GM18520 (cell line): ENCODE measurements around the gene PGA4.
"Not testable (repeated sequence)": the region's sequence is repeated elsewhere in the genome, so short reads cannot be mapped to it uniquely, and the experiment has no call there.

Experiments
- ATAC-seq: cut with Tn5 transposase; IDR thresholded peaks from one replicate; pipeline ENCODE4 v1.9.1; 2021; ENCODE audit not compliant: unreplicated experiment

Gene PGA4

DNA sequence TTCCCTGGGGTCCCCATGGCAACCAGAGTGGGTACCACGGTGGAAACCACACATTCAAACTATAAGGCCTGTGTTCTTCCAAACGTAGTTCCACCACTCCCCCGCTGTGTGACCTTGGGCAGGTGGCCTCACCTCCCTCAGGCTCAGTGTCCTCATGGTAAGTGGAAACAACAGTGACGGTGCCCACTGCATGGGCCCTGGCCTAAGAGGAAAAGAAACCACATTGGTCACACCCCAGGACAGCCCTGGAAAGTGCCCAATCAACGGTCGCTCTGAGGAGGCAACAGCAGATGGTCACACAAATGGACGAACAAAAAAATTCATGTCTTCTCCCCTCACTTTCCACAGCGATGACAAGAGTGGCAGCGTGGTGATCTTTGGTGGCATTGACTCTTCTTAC is 25.9 kb downstream of the PGA4 start:
- not testable (repeated sequence) for ATAC-seq

DNA sequence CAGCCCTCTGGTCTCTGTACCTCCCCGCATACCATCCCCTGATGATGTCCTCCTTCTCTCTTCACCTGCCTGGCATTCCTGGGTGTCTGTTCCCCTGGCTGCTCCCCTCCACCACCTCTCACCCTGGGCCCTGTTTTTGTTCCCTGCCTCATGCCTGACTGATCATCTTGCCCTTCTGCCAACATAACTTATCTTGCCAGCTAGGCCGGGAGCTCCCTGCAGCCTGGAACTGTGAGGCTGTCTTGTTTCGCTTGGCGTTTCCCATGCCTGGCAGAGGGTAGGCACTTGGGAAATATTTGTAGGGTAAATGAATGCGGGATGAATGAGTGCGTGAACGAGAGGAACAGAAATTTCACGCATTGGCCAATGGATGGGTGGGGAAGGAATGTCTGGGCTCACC is 27.1 kb downstream of the PGA4 start:
- ATAC-seq, result not testable (repeated sequence)

DNA sequence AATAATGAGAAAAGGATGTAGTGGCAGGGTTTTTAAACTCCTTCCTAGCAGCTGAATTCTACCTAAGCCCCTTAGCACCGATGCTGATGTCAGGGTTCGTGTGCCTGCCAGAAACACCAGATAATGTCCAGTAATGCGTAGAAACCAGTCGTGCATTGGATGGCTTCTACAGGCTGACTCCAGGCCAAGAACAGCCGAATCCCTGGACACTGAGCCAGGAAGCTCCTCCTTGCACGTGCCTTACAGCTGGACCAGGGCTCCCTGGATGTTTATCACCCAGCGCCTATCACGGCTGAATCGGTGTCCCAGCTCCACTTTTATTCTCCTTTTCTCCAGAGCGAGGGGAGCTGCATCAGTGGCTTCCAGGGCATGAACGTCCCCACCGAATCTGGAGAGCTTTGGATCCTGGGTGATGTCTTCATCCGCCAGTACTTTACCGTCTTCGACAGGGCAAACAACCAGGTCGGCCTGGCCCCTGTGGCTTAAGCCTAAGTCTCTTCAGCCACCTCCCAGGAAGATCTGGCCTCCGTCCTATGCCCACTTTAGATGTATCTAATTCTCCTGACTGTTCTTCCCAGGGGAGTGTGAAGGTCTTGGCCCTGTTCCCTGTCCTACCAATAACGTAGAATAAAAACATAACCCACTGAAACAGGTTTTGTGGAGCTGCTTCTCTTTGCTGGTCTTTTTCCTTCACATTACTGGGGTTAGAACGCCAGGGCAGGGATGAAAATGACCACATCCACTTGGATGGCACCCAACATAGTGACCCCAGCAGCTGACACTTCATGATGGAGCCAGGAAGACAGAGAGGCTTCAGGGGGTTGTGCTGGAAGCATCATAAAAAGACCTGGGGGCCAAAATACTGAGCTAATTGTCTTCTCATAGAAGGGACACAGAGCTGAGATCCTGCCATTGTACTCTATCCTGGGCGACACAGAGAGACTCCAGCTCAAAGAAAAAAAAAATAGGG is 28.9 kb downstream of the PGA4 start:
- ATAC-seq, result not testable (repeated sequence)

DNA sequence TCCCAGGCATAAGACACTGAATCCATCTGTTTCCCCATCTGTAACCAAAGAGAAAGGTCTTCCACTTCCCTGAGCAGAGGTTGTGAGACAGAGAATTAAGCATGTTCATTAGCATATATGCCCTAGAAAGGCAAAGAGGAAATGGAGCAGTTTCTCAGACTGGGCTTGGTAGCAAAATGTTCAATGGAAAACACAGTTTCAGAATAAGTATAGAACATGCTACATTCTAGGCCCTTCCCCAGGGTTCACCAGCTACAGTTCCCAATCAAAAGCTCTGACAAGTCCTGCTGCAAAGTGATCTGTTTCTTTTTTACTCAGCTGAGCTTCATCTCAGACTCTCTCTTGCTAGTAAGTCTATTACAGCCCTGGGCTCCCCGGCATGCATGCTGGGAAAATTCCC is 30.2 kb downstream of the PGA4 start:
- ATAC-seq, result not testable (repeated sequence)

DNA sequence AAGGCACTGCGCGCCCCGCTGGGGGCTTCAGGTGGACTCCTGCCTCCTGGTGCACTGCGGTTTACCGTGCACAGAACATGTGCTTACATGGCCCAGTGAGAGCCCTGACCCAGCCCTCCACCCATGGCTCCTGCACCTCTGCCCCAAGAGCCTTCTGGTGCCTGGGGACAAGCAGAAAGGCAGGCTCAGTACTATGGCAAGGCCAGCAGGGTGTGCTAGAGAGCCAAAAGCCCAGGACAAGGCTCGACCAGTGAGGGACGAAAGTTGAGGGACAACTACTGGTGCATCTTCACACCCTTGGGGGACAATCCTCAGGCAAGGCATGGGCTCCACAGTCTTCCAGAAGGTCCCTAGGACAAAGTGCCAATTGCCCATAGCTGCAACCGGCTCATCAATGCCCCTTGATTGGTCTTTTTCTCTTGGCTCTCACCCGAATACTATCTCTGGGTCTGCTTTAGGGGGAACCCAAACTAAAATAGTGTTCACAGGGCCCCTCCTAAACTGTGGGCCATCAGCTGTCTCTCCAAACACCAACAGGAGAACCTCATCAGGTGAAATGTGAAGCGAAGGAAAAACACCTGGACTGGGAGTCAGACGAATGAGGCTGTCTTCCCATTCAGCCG is 32.4 kb downstream of the PGA4 start:
- no peak for ATAC-seq

DNA sequence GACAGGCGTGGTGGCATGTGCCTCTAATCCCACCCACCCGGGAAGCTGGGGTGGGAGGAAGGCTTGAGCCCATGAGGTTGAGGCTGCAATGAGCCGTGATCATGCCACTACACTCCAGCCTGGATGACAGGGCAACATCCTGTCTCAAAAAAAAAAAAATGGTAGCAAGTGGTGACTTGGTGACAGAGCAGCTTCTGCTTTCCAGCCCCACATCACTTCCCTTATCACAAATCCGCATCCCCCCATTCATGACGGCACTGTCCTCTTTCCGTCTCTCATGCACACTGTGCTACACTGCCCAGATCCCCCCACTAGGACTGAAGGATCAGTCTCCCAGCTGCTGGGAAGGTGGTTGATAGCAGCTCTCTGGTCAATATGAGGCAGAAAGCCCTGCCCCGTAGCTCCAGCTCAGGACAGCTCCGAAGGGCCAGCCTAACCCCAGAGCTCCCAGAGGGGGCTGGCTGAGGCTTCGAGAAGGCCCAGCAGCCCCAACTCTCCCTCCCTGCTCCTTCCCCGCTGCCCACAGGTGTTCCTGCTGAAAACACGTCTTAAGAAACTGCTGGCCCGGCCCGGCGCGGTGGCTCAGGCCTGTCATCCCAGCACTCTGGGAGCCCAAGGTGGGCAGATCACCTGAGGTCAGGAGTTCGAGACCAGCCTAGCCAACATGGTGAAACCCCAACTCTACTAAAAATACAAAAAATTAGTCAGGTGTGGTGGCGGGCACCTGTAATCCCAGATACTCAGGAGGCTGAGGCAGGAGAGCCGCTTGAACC is 34.7 kb downstream of the PGA4 start:
- no peak for ATAC-seq

DNA sequence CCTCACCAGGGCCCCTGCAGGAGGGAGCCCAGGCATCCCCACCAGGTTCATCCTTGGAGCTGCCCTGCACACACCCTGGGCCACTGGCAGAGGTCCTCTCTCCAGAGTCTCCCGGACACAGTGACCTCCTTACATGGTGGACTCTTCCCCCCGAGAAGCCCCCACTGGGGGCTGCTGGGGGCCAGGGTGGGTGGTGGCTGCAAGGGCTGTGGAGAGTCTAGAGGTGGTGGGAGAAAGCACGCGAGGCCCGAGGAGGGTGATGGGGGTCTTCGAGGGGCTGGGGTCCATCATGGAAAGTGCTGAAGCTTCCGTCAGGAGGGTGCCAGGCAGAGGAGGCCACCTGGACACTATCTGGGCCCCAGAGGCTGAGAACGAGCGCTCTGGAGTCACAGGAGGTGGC is 36.4 kb downstream of the PGA4 start:
- no peak for ATAC-seq

DNA sequence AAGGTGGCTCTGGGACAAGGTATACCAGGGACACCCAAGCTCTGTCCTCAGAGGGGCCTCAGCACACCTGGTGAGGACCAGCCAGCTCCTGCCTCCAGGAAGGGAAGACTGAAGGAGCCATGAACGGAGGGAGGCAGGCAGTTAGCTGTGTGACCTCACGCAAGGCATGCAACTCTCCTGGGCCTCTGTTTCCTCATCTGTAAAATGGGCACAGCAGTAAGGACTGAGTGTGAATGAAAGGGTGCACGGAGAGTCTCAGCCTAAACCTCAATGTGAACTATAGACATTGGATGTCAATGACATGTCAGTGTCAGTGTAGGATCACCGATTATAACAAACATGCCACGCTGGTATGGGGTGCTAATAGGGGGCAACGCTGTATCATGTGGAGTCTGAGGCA is 37.2 kb downstream of the PGA4 start:
- ATAC-seq, result no peak

DNA sequence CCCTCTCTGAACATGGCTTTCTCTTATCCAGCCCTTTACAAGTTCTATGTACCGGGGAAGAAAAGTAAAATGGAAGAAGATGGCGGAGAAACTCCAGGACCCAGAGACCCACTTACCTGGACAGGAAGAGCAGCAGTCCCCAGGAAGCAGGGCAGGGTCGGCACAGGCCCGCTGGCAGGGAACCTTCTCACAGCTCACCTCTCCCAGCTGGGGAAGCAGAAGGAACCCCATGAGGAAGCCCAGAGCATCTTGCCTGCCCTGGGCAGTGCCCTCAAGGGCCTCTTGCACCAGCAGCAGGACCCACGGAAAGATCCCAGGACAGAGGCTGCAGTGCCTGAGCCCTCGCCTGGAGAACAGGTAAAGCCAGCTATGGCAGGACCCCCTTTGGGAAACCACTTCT is 42.2 kb downstream of the PGA4 start:
- no peak for ATAC-seq

DNA sequence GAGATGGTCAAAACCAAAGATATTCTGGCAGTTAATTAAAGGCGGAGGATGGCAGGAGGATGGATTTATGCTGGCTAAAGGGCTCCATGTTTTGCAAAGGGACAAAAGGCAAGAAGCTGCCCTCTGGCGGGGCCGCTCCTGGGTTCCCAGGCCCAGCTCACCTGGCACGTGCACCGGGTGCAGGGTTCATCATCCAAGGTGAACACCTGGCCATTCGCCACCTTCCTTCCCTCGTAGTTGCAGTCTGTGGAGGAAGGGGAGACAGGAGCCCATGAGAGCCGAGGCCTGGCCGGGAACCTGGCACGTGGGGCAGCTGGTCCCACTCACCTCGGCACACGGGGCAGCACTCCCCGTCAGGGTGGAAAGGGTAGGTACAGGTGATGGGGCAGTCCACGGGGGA is 42.6 kb downstream of the PGA4 start:
- no peak for ATAC-seq

DNA sequence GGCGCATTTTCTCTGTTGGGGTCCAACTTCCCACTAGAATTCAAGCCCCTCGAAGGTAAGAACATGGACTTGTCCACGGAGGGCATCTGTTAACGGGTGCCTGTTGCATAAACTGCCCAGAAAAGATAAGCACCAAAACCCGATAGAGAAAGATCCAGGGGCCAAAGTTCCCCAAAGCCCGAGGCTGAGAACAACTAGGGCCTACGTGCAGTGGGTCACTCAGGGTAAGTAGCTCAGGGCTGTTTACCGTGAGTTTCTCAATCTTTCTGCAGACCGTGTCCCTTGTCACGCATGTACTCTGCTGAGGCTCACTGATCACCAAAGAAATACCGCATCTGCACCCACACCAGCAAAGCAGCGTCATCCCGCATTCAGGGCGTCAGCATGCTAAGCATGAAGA is 43.2 kb downstream of the PGA4 start:
- no peak for ATAC-seq

DNA sequence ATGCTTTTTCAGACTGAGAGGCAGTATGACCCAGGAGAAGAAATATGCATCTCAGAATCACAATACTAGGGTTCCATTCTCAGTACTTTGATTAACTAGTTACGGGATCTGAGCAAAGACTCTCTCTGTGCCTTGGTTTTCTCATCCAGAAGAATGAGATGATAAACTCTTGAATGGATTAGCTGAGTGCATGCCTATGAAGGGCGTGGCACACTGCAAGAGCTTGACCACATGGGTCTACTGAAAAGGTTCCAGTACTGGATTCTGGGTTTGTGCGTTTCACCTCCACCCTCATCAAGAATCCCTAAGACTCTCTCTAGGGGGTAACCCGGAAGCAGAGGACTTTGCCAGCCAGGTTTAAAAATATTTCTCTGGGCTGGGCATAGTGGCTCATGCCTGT is 44.5 kb downstream of the PGA4 start:
- no peak for ATAC-seq

DNA sequence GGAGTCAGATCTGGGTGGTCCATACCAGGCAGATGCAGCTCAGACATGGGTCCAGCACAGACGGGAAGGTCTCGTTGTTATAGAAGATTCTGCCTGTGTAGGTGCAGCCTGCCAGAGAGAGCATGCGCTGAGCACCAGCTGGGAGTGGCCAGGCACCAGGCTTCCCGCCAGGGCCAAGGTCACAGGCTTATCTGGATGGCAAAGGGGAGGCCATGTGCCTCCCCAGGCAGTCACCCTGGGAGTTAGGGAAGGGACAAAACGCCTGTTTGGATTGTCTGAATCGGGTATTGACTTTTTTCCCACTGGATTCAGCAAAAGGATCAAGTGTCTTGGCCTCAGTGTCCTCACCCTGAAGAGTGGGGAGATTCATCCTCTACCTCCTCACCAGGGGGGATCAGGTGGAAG is 45.3 kb downstream of the PGA4 start:
- ATAC-seq, result no peak

DNA sequence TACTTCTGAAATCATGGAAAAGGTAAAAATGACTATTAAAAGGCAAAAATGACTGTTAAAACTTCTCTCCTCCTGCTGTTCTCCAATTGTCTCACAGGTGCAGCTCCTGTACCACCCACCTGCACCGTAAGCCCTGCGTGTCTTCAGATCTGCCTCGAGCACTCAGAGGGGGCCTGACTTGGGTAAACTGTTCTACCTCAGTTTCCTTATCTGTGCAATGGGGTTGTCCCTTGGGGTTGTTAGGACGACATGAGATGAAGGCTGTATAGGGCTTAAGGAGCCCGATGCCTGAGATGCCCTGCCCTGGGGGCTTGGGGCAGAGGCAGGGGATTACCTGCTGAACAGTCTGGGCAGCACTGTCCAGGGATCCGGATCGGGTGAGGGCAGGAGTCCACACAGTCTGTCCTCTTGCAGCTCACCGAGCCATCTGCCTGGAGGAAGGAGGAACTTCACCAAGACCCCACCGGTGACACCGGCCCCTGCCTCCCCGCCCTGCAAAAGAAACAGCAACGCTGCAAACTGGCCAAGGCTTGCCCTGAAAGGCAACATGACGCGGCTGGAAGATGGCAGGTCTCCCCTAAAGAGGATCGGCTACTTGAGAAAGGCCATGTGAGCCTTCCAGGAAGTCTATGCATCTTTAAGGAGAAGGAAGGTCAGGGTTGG is 46.6 kb downstream of the PGA4 start:
- ATAC-seq, result no peak

DNA sequence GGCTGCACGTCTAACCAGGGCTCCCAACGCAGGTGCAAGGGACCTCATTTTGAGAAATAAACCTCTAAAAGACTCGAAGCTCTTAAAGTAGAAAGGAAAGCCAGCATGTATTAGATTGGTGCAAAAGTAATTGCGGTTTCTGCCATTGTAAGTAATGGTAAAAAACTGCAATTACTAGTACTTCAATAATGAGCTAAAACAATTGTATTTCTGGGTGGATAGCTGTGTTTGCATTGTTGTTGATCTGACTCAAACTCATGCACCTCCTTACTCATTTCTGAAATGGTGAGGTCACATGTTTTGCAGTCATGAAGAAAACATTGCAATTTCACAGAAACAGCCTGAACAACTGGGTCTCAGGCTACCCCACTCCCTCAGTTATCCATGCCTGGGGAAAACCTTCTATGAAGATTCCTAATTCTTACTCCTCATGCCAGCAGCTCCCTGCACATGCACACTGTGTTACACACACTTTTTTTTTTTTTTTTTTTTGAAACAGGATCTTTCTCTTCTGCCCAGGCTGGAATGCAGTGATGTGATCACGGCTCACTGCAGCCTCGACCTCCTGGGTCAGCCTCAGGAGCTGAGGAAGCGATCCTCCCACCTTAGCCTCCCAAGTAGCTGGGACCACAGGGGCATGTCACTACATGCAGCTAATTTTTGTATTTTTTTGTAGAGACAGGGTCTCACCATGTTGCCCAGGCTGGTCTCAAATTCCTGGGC is 48.4 kb downstream of the PGA4 start:
- no peak for ATAC-seq

DNA sequence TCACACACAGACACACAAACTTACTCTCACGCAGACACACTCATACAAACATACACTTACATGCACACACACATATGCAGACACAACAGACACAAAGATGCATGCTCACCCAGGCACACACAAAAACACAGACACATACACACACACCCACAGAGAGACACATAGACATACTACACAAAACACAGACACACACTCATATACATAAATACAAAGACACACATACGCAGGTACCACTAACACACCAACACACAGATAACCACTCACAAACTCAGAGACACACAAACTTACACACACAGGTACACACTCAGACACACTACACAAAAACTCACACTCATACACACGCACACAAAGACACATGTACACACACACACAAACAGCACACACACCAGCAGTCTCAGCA is 50.6 kb downstream of the PGA4 start:
- no peak for ATAC-seq

DNA sequence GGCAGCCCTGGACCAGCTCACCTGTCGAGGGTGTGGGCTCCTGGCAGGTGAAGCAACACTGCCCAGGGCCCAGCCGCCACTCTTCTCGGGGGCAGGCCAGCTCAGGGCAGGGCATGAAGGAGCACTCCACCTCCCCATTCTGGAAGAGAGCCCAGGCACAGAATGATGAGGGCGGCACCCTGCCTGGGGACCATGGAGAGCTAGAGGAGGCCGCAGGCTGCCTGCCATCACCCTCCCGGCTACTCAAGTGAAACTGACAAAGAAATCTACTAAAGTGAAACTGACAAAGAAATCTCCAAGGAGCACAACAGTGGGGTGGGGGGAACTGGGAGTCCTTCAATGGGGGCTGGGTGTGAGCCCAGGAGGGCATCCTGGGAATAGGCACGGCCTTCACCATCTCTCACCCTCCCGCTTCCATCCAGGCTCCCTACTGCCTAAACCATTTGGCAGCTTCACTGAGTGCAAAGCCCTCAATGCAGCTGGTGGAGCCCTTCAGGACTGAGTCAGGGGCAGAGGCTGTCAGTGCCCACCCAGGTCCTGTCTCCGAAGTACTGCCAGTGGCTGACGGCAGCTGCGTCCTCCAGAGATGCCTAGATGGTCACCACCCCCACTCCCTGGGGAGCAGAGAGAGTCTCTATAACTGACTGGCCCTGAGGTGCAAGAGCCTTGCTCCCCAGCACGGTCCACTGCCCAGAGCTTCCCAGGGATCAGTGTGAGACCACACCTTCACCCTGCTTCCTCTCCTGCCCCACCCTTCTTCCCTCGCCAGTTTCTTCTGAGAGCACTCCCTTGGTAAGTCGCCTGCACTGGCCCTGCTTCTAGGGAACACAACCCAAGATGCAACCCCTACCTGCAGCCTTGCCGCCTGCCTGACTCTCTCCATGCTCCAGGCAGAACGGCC is 51.3 kb downstream of the PGA4 start:
- no peak for ATAC-seq

DNA sequence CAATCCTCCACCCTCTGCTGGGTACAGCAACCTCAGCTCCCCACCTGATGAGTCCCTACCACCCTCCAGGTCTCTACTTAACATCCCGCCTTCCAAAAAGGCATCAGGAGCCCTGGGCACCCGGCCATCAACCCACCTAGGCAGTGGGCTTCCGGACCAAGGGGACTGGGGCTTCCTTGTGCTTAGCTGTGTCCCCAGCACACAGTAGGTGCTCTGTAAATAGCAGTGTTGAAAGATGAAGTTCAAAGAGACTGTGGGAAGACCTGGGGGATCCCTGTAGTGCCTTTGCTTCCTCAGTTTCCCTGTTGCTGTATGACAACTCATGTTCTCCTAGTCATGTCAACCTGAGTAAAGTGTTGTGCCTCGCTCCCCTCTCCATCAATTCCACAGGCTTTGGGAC is 51.9 kb downstream of the PGA4 start:
- no peak for ATAC-seq

DNA sequence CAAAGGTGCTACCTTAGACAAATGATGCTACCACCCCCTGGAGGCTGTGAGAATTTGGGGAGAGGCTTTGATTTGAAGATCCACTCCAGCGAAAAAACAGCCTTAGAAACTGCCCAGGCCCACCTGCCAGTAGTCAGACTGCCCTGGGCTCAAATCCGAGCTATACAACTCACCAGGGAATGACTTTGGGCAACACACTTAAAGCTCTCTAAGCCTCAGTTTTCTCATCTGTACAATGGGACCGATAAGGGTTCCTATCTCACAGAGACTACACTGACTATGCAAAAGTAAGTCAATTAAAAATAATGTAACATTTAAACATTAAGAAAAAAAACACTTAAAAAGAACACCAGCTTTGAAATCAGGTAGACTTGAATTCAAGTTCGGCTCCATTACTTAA is 53.0 kb downstream of the PGA4 start:
- no peak for ATAC-seq
